ENCODE data around the gene CYP27A1. TPM values are rescaled to one million over a fixed set of nuclear protein-coding genes. Genes with fewer than 3 reads are reported as not detected.

CYP27A1 gene
- polyA plus RNA-seq, 2 of the 4 experiments (the other 2 are of a cell fraction), result 0.13 to 0.14 TPM

- TF ChIP-seq EP300 (IDR thresholded peaks at IDR 0.05), result no peak
- Histone ChIP-seq H3K4me1 (peaks cover 11% of the 10 kb centered on the region), H3K27ac (no peak overlapping the region), H3K4me3 (no peak overlapping the region), H3K4me2 (no peak overlapping the region), H3K9me3 (no peaks in the 10 kb centered on the region)
- no peak for DNase-seq (ENCODE audit: low read depth in 1 of 2, low spot score in 1 of 2)
- ChIA-PET CTCF (interaction anchor here (0.7 to 6.0 kb wide), 6 partner anchors 27 to 461 kb away, joined by 3 to 47 read pairs (median 11); partner anchors contain the start of genes BCS1L and ZNF142), POLR2A (no interaction called here)
- WGBS (ENCODE audit: missing lambda C conversion rate), result 46% methylated on average over 7 of the region's 7 CpGs
- ATAC-seq, result no peak
- FAIRE-seq, result no peak
Observed at GRCh38 chr2:218849721-218850120, 67.8 kb downstream of the CYP27A1 start.

- no peak for DNase-seq (ENCODE audit: low read depth in 1 of 2, low spot score in 1 of 2)
- 62% methylated on average over 2 of the region's 2 CpGs for WGBS (ENCODE audit: missing lambda C conversion rate)
- POLR2A ChIA-PET, result no interaction called here
- H3K27ac ChIP-seq, result no peak overlapping the region
- H3K4me1 ChIP-seq, result peaks cover 11% of the 10 kb centered on the region
- no peaks in the 10 kb centered on the region for H3K9me3 ChIP-seq
- TF ChIP-seq MAZ (IDR thresholded peaks at IDR 0.05; ENCODE audit: borderline replicate concordance, low read depth, low read length) (no peak), RCOR1 (IDR thresholded peaks at IDR 0.05; ENCODE audit: low read depth, low read length) (no peak), TFCP2L1 (CRISPR knock-in tag; IDR thresholded peaks at IDR 0.05) (no peak), CHD2 (IDR thresholded peaks at IDR 0.05; ENCODE audit: low read length, partially characterized antibody) (no peak), REST (IDR thresholded peaks at IDR 0.05) (no peak), ZFP36 (IDR thresholded peaks at IDR 0.05; ENCODE audit: borderline replicate concordance, partially characterized antibody) (no peak), ZNF302 (CRISPR knock-in tag; IDR thresholded peaks at IDR 0.05) (no peak), GATA3 (IDR thresholded peaks at IDR 0.05; ENCODE audit: borderline replicate concordance) (no peak), POLR2AphosphoS2 (conservative IDR thresholded peaks at IDR 0.05; ENCODE audit: low read length) (no peak), NPAS2 (CRISPR knock-in tag; IDR thresholded peaks at IDR 0.05; ENCODE audit: borderline replicate concordance) (no peak), NR3C1 (IDR thresholded peaks at IDR 0.05) (no peak), CEBPB (IDR thresholded peaks at IDR 0.05) (no peak), EHF (CRISPR knock-in tag; IDR thresholded peaks at IDR 0.05) (no peak)
- H3K4me2 ChIP-seq, result no peak overlapping the region
- no peak for ATAC-seq
- FAIRE-seq, result no peak
- H3K4me3 ChIP-seq, result no peak overlapping the region
- CTCF ChIA-PET, result interaction anchor here (1.9 to 6.2 kb wide), 5 partner anchors 26 to 191 kb away, joined by 8 to 57 read pairs (median 13); partner anchors contain the start of genes BCS1L, TTLL4 and ZNF142
Observed at GRCh38 chr2:218850796-218851195, 68.8 kb downstream of the CYP27A1 start.

- Histone ChIP-seq H3K27ac (no peak overlapping the region), H3K4me3 (no peak overlapping the region), H3K9me3 (no peaks in the 10 kb centered on the region), H3K4me2 (no peak overlapping the region), H3K4me1 (peaks cover 11% of the 10 kb centered on the region)
- FAIRE-seq, result no peak
- ChIA-PET POLR2A (no interaction called here), CTCF (interaction anchor here (1.2 to 6.2 kb wide), 9 partner anchors 13 to 194 kb away, joined by 3 to 57 read pairs (median 8); partner anchors contain the start of genes BCS1L, TTLL4 and ZNF142)
- ATAC-seq, result no peak
- no peak for TF ChIP-seq CBX2 (IDR thresholded peaks at IDR 0.05; ENCODE audit: borderline replicate concordance, low read depth)
- TF ChIP-seq MAZ (IDR thresholded peaks at IDR 0.05; ENCODE audit: borderline replicate concordance, low read depth, low read length), result no peak
- TF ChIP-seq POLR2AphosphoS2 (conservative IDR thresholded peaks at IDR 0.05; ENCODE audit: low read length), result no peak
- TF ChIP-seq MAX (IDR thresholded peaks at IDR 0.05), result no peak
- no peak for TF ChIP-seq HOXA7 (CRISPR knock-in tag; IDR thresholded peaks at IDR 0.05)
- TF ChIP-seq BCL3 (IDR thresholded peaks at IDR 0.05), result no peak
- no peak for TF ChIP-seq JUN (IDR thresholded peaks at IDR 0.05)
- TF ChIP-seq HOXB5 (CRISPR knock-in tag; IDR thresholded peaks at IDR 0.05), result no peak
- 64% methylated on average over 2 of the region's 3 CpGs for WGBS (ENCODE audit: missing lambda C conversion rate)
- no peak for DNase-seq (ENCODE audit: low read depth in 1 of 2, low spot score in 1 of 2)
Observed at GRCh38 chr2:218851286-218851685, 69.3 kb downstream of the CYP27A1 start.
